ENCODE data around the gene IL17RB. TPM values are rescaled to one million over a fixed set of nuclear protein-coding genes. Genes with fewer than 3 reads are reported as not detected.

The IL17RB gene
- polyA plus RNA-seq, 1 experiment = 0.36 TPM

DNA sequence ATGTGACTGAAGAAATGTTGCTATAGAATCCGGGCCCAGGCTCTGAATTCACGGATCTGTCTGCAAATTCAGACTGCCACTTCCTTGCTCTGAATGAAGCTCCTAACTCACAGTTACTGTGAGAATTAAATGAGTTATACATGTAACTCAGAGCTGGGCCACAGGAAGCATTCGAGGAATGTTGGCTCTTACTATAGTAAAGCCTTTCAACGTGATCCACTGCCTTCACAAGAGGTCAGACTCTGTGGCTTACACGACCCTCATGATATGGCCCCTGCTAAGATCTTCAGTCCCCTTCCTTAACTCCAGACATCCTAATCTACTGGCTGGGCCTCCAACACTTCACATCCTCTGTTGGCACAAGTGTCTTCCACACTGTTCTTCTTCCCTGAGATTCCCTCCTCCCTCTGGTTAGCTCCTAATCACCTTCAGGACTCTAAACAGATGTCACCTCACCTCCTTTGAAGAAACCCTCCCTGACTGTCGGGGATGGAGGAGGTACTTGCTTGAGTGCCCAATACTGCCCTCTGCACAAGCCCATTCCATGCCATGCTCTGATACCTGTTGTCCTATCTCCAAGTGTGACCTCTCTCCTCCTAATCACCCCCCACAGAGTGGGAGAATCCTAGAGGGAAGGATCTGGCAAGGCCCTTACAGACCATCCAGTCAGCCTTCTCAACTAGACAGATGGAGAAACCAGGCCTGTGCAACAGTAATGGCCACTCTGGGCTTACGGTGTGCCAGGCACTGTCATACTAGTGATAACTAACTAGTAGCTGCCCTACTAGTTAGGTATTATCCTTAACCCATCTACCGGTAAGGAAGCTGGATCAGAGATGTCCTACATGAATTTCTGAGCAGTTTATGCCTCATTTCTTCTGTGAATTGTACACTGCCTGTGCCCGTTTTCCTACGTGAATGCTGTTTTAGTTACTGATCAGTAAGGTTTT is 34.3 kb downstream of the IL17RB start:
- H3K4me3 ChIP-seq (ENCODE audit: low read depth, low read length) = peak overlapping the region; percentile 82
- POLR2A ChIA-PET = no interaction called here
- H3K27me3 ChIP-seq (ENCODE audit: control insufficient read depth, insufficient read depth, low read length) = no peaks in the 10 kb centered on the region
- DNase-seq (ENCODE audit: low read depth) = no peak
- CTCF ChIA-PET = interaction anchor here (0.5 to 1.8 kb wide), 4 partner anchors 9 to 173 kb away, joined by 3 to 4 read pairs (median 3); no protein-coding TSS in a partner anchor
- H3K36me3 ChIP-seq (ENCODE audit: control insufficient read depth, insufficient read depth, low read length) = peaks cover 18% of the 10 kb centered on the region
- TF ChIP-seq, protein P1, sequence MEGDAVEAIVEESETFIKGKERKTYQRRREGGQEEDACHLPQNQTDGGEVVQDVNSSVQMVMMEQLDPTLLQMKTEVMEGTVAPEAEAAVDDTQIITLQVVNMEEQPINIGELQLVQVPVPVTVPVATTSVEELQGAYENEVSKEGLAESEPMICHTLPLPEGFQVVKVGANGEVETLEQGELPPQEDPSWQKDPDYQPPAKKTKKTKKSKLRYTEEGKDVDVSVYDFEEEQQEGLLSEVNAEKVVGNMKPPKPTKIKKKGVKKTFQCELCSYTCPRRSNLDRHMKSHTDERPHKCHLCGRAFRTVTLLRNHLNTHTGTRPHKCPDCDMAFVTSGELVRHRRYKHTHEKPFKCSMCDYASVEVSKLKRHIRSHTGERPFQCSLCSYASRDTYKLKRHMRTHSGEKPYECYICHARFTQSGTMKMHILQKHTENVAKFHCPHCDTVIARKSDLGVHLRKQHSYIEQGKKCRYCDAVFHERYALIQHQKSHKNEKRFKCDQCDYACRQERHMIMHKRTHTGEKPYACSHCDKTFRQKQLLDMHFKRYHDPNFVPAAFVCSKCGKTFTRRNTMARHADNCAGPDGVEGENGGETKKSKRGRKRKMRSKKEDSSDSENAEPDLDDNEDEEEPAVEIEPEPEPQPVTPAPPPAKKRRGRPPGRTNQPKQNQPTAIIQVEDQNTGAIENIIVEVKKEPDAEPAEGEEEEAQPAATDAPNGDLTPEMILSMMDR (IDR thresholded peaks at IDR 0.05; ENCODE audit: insufficient read depth, low read depth, low read length) = no peak

DNA sequence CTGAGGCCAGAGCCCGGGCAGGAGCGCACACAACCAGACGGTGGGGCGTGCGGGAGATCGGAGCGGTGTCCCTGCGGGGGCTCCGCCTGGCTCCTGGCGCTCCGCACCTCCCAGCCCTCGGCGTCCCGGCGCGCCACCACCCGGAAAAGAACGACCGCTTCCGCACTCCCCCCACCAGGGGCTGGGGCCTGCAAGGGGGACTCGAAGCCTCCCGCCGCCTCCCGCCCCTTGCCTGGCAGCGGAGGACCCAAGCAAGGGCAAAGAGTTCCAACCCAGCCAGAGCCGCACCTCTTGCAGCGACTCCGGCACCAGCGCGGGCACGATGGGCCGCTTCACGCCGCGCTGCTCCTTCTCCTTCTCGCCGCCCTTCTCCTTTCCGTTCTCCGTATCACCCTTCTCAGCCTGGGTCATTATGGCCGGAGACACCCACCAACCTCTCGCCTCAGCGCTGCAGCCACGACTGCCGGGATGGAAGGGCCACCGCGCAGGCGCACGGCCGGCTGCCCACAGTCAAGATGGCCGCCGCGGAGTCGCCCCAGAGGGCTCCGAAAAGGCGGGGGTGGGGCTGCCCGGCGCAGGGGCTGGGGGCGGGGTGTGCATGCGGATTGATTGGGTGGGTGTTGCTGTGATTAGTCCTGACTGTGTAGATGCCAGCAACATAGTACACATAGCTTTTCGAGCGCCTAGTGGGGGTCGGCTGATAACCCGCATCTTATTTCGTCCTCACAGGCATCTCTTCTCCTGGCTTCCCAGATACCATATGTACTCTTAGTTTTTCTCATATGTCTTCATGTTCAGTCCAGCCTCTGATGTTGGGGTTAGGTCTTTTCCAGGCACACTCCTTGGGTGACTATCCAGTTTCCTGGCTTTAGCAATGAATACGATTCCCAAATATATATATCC is 35.6 kb downstream of the IL17RB start, which contains the start of gene ACTR8:
TSS of gene ACTR8 (minus strand) at position 462 of the 903 bp plus-strand sequence. CDS start at position 411, 51 bp downstream.
- Histone ChIP-seq H3K36me3 (ENCODE audit: control insufficient read depth, insufficient read depth, low read length) (peaks cover 14% of the 10 kb centered on the region), H3K27me3 (ENCODE audit: control insufficient read depth, insufficient read depth, low read length) (no peaks in the 10 kb centered on the region), H3K4me3 (ENCODE audit: low read depth, low read length) (peak within 1 kb of the TSS; percentile 82)
- TF ChIP-seq, protein P1 (IDR thresholded peaks at IDR 0.05; ENCODE audit: insufficient read depth, low read depth, low read length) = peak; percentile 34
- POLR2A ChIA-PET = no interaction called here
- CTCF ChIA-PET = interaction anchor here (0.7 kb wide), 1 partner anchor 107 kb away, joined by 3 read pairs; no protein-coding TSS in a partner anchor
- DNase-seq (ENCODE audit: low read depth) = peak; percentile 13

DNA sequence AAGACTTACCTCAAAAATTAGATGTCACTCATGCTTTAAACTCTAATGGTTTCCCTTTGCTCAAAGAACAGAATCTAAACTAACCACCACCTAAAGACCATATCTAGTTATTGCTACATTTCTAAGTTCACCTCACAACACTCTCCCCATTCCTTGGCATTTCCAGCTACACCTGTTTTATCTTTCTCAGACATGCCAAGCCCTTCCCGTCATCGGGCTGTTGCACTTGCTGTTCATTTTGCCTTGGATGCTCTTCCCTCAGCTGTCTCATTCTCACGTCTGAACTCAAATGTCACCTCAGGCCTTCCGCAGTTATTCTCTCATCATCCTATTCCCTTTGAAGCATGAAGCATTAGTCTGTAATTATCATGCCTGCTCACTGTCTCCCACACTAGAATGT is 36.6 kb downstream of the IL17RB start:
- TF ChIP-seq, protein P1 (IDR thresholded peaks at IDR 0.05; ENCODE audit: insufficient read depth, low read depth, low read length) = no peak
- Histone ChIP-seq H3K36me3 (ENCODE audit: control insufficient read depth, insufficient read depth, low read length) (peaks cover 10% of the 10 kb centered on the region), H3K4me3 (ENCODE audit: low read depth, low read length) (no peak overlapping the region), H3K27me3 (ENCODE audit: control insufficient read depth, insufficient read depth, low read length) (no peaks in the 10 kb centered on the region)
- CTCF ChIA-PET = no interaction called here
- DNase-seq (ENCODE audit: low read depth) = no peak
- POLR2A ChIA-PET = no interaction called here

DNA sequence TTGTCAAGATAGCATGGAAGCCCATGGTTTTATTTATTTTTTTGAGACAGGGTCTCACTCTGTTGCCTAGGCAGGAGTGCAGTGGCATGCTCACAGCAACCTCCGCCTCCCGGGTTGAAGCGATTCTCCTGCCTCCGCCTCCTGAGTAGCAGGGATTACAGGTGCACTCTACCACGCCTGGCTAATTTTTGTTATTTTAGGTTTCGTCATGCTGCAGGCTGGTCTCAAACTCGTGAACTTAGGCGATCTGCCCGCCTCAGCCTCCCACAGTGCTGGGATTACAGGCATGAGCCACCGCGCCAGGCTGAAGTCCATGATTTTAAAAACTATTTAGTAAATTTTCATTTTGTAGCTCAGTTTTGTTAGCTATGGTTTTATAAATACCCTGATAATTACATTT is 38.3 kb downstream of the IL17RB start:
- Histone ChIP-seq H3K4me3 (ENCODE audit: low read depth, low read length) (no peak overlapping the region), H3K36me3 (ENCODE audit: control insufficient read depth, insufficient read depth, low read length) (peaks cover 8% of the 10 kb centered on the region), H3K27me3 (ENCODE audit: control insufficient read depth, insufficient read depth, low read length) (no peaks in the 10 kb centered on the region)
- ChIA-PET POLR2A (no interaction called here), CTCF (no interaction called here)
- DNase-seq (ENCODE audit: low read depth) = no peak
- TF ChIP-seq, protein P1 (IDR thresholded peaks at IDR 0.05; ENCODE audit: insufficient read depth, low read depth, low read length) = no peak

DNA sequence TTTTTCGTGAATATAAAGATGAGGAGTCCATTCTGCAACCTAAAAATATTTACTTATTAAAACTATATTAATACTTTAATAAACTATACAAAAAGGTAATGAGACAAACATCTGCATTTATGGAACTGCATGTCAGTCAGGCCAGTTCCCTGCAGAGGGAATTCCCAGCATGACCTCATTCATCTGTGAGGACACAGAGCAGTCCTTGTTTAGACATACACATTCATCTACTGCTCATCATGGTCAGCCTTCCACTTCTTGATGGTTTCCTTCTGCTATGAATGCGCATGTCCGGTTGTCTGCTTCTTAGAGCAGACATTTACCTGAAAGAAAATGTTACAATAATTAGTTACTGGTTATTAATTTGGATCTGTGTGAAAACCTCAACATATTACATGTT is 38.9 kb downstream of the IL17RB start:
- TF ChIP-seq, protein P1 (IDR thresholded peaks at IDR 0.05; ENCODE audit: insufficient read depth, low read depth, low read length) = no peak
- no peak for DNase-seq (ENCODE audit: low read depth)
- ChIA-PET POLR2A (no interaction called here), CTCF (no interaction called here)
- H3K4me3 ChIP-seq (ENCODE audit: low read depth, low read length) = no peak overlapping the region
- H3K27me3 ChIP-seq (ENCODE audit: control insufficient read depth, insufficient read depth, low read length) = no peaks in the 10 kb centered on the region
- peaks cover 6% of the 10 kb centered on the region for H3K36me3 ChIP-seq (ENCODE audit: control insufficient read depth, insufficient read depth, low read length)

Data from BJ (cell line).